Liver (tissue), 9 donors: ENCODE measurements around the gene PPP6R2. TPM values are rescaled to one million over a fixed set of nuclear protein-coding genes. Genes with fewer than 3 reads are reported as not detected.
"Not testable (repeated sequence)": the region's sequence is repeated elsewhere in the genome, so short reads cannot be mapped to it uniquely, and the experiment has no call there.

Experiments
- DNase-seq: peaks from one replicate; pipeline ENCODE4 v3.0.0-alpha.2; 2017; ENCODE audit warnings: low spot score
- H3K27ac ChIP-seq, 2 donors: one replicate each; pipeline ENCODE4 v1.7.0; 2013; ENCODE audit warnings: inconsistent platforms in 2 of 2, low read length in 2 of 2, control low read depth in 1 of 2, low read depth in 1 of 2, mild to moderate bottlenecking in 1 of 2
- H3K27me3 ChIP-seq, 4 donors: one replicate each; pipeline versions ENCODE4 v1.6.1 to v1.7.0; 2013; ENCODE audit warnings: low read length in 3 of 4, inconsistent platforms in 1 of 4, mild to moderate bottlenecking in 1 of 4, moderate library complexity in 1 of 4; ENCODE audit not compliant: control insufficient read depth in 4 of 4, insufficient read depth in 4 of 4
- H3K36me3 ChIP-seq, 4 donors: one replicate each; pipeline versions ENCODE4 v1.6.1 to v1.7.0; 2013; ENCODE audit warnings: low read length in 3 of 4, mild to moderate bottlenecking in 3 of 4, low read depth in 1 of 4, moderate library complexity in 1 of 4; ENCODE audit not compliant: control insufficient read depth in 4 of 4, insufficient read depth in 3 of 4
- H3K4me1 ChIP-seq, 4 donors: one replicate each; pipeline versions ENCODE4 v1.6.1 to v1.7.0; 2013; ENCODE audit warnings: low read length in 3 of 4, mild to moderate bottlenecking in 3 of 4, moderate library complexity in 1 of 4; ENCODE audit not compliant: control insufficient read depth in 4 of 4, insufficient read depth in 4 of 4
- H3K4me3 ChIP-seq, 3 donors: one replicate each; pipeline versions ENCODE4 v1.6.1 to v1.7.0; 2013; ENCODE audit warnings: low read length in 3 of 3, control low read depth in 1 of 3, low read depth in 1 of 3, mild to moderate bottlenecking in 1 of 3
- H3K9ac ChIP-seq, 2 donors: one replicate each; pipeline ENCODE4 v1.7.0; 2013; ENCODE audit warnings: low read length in 2 of 2, mild to moderate bottlenecking in 2 of 2, moderate library complexity in 2 of 2, control low read depth in 1 of 2, low read depth in 1 of 2
- H3K9me3 ChIP-seq, 4 donors: one replicate each; pipeline versions ENCODE4 v1.6.1 to v1.7.0; 2013; ENCODE audit warnings: low read length in 3 of 4; ENCODE audit not compliant: control insufficient read depth in 4 of 4
- ATF3 ChIP-seq: IDR thresholded peaks from 2 replicates; pipeline ENCODE4 v1.6.1; 2016; ENCODE audit warnings: antibody characterized with exemption
- EGR1 ChIP-seq, 2 donors: IDR thresholded peaks; 2 replicates each; pipeline ENCODE4 v1.6.1; 2016 to 2018; ENCODE audit warnings: antibody characterized with exemption in 2 of 2, low read depth in 2 of 2
- FOXA1 ChIP-seq: IDR thresholded peaks from 2 replicates; pipeline ENCODE4 v1.6.1; 2016; ENCODE audit warnings: antibody characterized with exemption
- FOXA2 ChIP-seq: IDR thresholded peaks from 2 replicates; pipeline ENCODE4 v1.6.1; 2016; ENCODE audit warnings: antibody characterized with exemption
- GABPA ChIP-seq, 2 donors: IDR thresholded peaks in 1 of 2; conservative IDR thresholded peaks in 1 of 2; 2 replicates each; pipeline ENCODE4 v1.6.1; 2016; ENCODE audit warnings: antibody characterized with exemption in 2 of 2, mild to moderate bottlenecking in 1 of 2, moderate library complexity in 1 of 2
- HNF4A ChIP-seq, 2 donors: conservative IDR thresholded peaks; 2 replicates each; pipeline ENCODE4 v1.6.1; 2016; ENCODE audit warnings: antibody characterized with exemption in 2 of 2, mild to moderate bottlenecking in 2 of 2
- HNF4G ChIP-seq: IDR thresholded peaks from 2 replicates; pipeline ENCODE4 v1.6.1; 2016; ENCODE audit warnings: antibody characterized with exemption
- JUND ChIP-seq, 2 donors: IDR thresholded peaks; 2 replicates each; pipeline ENCODE4 v1.6.1; 2016; ENCODE audit warnings: antibody characterized with exemption in 2 of 2
- NR2F2 ChIP-seq: IDR thresholded peaks from 2 replicates; pipeline ENCODE4 v1.6.1; 2016; ENCODE audit warnings: antibody characterized with exemption
- RAD21 ChIP-seq, 2 donors: IDR thresholded peaks; 2 replicates each; pipeline ENCODE4 v1.6.1; 2016; ENCODE audit warnings: antibody characterized with exemption in 2 of 2, mild to moderate bottlenecking in 2 of 2
- RXRA ChIP-seq, 2 donors: IDR thresholded peaks; 2 replicates each; pipeline ENCODE4 v1.6.1; 2017 to 2018; ENCODE audit warnings: antibody characterized with exemption in 2 of 2, mild to moderate bottlenecking in 1 of 2
- SP1 ChIP-seq: IDR thresholded peaks from 2 replicates; pipeline ENCODE4 v1.6.1; 2018; ENCODE audit warnings: antibody characterized with exemption, mild to moderate bottlenecking
- TAF1 ChIP-seq: conservative IDR thresholded peaks from 2 replicates; pipeline ENCODE4 v1.6.1; 2016; ENCODE audit warnings: antibody characterized with exemption, mild to moderate bottlenecking
- YY1 ChIP-seq: IDR thresholded peaks from 2 replicates; pipeline ENCODE4 v1.6.1; 2016; ENCODE audit warnings: antibody characterized with exemption, mild to moderate bottlenecking
- WGBS: extraction: QIAGEN DNeasy Blood & Tissue Kit; methylation state at CpG from one replicate; pipeline ENCODE4 v1.1.7; 2013; 5-methylcytosine and 5-hydroxymethylcytosine counted together
- polyA plus RNA-seq, 2 donors: library from polyadenylated mRNA; stranded (reverse) in 1 of 2; unstranded in 1 of 2; fragments of 200-250 nt in 1 of 2; fragments of >200 nt in 1 of 2; fragmentation: Nextera tagmentation in 1 of 2; extraction: Ambion mirVana in 1 of 2; gene quantifications; one replicate each; pipeline versions ENCODE4 v1.2.1 to v1.2.3, GENCODE V29; 2013 to 2015
- total RNA-seq, 2 donors: library from RNA; depleted of rRNA; stranded (reverse); fragments of >200 nt; gene quantifications; one replicate each; pipeline ENCODE4 v1.2.3, GENCODE V29; 2014
- TF ChIP-seq, protein P1 (sequence below): fragments of 150-350 bp; IDR thresholded peaks from 2 replicates; pipeline ENCODE4 v1.5.1; 2017; ENCODE audit warnings: improper control_type of control experiment, low read depth, low read length; ENCODE audit not compliant: missing input control
- TF ChIP-seq, protein P2 (sequence below): IDR thresholded peaks from 2 replicates; pipeline ENCODE4 v1.6.1; 2016; ENCODE audit warnings: antibody characterized with exemption, mild to moderate bottlenecking
- TF ChIP-seq, protein P3 (sequence below): IDR thresholded peaks from 2 replicates; pipeline ENCODE4 v1.6.1; 2016; ENCODE audit warnings: antibody characterized with exemption
- donor health status: healthy.
- donor health status: healthy.
- donor health status: healthy.
- donor health status: healthy.
- donor health status: healthy.

PPP6R2 gene
- total and polyA plus RNA-seq, 4 donors = 28.8 to 117 (median 47.2) TPM

GRCh38 chr22:50320671-50321325 is 22.3 kb upstream of the PPP6R2 start (continued):
- TF ChIP-seq JUND (IDR thresholded peaks at IDR 0.05) = no peak

- 63% methylated on average over 10 of the region's 10 CpGs for WGBS
- not testable (repeated sequence) for H3K4me1 ChIP-seq, DNase-seq, H3K4me3 ChIP-seq, H3K9me3 ChIP-seq, H3K9ac ChIP-seq, H3K27me3 ChIP-seq, H3K36me3 ChIP-seq
- TF ChIP-seq TAF1 (peak; percentile 39), HNF4A (conservative IDR thresholded peaks at IDR 0.05) (peak; percentile 90 to 93), SP1 (peak; percentile 78), HNF4G (peak; percentile 61), RXRA (IDR thresholded peaks at IDR 0.05) (peak; percentile 62), YY1 (peak; percentile 35)
- peak overlapping the region in 1 of 2 donors; percentile 28 for H3K27ac ChIP-seq
Observed at GRCh38 chr22:50322382-50323104, 20.6 kb upstream of the PPP6R2 start.

- no peaks in the 10 kb centered on the region for H3K9me3 ChIP-seq
- TF ChIP-seq TAF1 = no peak
- TF ChIP-seq NR2F2 = no peak
- H3K4me1 ChIP-seq = peaks cover 0 to 15% (median 9%) of the 10 kb centered on the region in 4 donors
- no peaks in the 10 kb centered on the region for H3K36me3 ChIP-seq
- H3K9ac ChIP-seq = no peak overlapping the region
- DNase-seq = no peak
- no peaks in the 10 kb centered on the region for H3K27me3 ChIP-seq
- H3K27ac ChIP-seq = no peak overlapping the region
- no peak overlapping the region for H3K4me3 ChIP-seq
- WGBS = 98% methylated on average over 5 of the region's 5 CpGs
Observed at GRCh38 chr22:50323900-50324299, 19.2 kb upstream of the PPP6R2 start.

DNA sequence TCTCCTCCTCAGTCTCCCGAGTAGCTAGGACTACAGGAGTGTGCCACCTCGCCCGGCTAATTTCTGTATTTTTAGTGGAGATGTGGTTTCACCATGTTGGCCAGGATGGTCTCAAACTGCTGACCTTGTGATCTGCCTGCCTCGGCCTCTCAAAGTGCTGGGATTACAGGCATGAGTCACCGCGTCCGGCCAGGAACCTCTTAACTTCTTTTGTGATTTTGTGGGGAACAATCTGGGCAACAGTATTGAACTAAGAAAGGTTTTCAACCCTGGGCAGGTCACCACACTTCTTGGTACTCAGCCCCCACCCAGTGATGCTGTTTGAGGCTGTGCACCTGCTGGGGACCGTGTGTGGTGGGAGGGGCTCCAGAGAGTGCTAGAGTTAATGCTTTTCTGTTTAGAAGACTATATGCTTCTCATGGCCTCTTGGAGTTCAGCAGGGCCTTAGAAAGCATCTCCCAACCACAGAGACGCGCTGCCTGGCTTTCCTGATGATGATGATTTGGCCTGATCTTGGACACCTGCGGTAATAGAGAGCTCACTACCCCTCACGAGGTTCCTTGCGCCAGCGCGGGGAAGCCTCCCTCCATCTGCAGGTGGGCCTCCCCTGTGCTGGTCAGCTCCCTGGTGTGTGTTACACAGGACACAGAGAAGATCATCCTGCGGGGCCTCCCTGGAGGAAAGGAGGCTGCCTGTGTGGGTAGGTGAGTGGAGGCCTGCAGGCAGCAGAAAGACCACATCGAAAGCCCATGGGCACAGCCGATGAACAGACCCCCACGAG is 17.5 kb upstream of the PPP6R2 start:
- H3K9ac ChIP-seq = no peak overlapping the region
- H3K27ac ChIP-seq = no peak overlapping the region
- no peaks in the 10 kb centered on the region for H3K9me3 ChIP-seq
- H3K4me3 ChIP-seq = peak overlapping the region in 1 of 3 donors; percentile 85
- no peak for DNase-seq
- peaks cover 0 to 15% (median 9%) of the 10 kb centered on the region in 4 donors for H3K4me1 ChIP-seq
- no peaks in the 10 kb centered on the region for H3K36me3 ChIP-seq
- WGBS = 92% methylated on average over 19 of the region's 19 CpGs
- no peaks in the 10 kb centered on the region for H3K27me3 ChIP-seq
- TF ChIP-seq SP1 (no peak), ATF3 (no peak), EGR1 (IDR thresholded peaks at IDR 0.05; ENCODE audit: low read depth in 2 of 2) (no peak), RAD21 (IDR thresholded peaks at IDR 0.05) (no peak), FOXA1 (no peak), YY1 (no peak), GABPA (IDR thresholded peaks at IDR 0.05 in 1 of 2, conservative IDR thresholded peaks at IDR 0.05 in 1 of 2) (no peak), FOXA2 (no peak), JUND (IDR thresholded peaks at IDR 0.05) (no peak), RXRA (IDR thresholded peaks at IDR 0.05) (no peak), NR2F2 (no peak)
- TF ChIP-seq, protein P1, sequence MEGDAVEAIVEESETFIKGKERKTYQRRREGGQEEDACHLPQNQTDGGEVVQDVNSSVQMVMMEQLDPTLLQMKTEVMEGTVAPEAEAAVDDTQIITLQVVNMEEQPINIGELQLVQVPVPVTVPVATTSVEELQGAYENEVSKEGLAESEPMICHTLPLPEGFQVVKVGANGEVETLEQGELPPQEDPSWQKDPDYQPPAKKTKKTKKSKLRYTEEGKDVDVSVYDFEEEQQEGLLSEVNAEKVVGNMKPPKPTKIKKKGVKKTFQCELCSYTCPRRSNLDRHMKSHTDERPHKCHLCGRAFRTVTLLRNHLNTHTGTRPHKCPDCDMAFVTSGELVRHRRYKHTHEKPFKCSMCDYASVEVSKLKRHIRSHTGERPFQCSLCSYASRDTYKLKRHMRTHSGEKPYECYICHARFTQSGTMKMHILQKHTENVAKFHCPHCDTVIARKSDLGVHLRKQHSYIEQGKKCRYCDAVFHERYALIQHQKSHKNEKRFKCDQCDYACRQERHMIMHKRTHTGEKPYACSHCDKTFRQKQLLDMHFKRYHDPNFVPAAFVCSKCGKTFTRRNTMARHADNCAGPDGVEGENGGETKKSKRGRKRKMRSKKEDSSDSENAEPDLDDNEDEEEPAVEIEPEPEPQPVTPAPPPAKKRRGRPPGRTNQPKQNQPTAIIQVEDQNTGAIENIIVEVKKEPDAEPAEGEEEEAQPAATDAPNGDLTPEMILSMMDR = no peak
- TF ChIP-seq, protein P2, sequence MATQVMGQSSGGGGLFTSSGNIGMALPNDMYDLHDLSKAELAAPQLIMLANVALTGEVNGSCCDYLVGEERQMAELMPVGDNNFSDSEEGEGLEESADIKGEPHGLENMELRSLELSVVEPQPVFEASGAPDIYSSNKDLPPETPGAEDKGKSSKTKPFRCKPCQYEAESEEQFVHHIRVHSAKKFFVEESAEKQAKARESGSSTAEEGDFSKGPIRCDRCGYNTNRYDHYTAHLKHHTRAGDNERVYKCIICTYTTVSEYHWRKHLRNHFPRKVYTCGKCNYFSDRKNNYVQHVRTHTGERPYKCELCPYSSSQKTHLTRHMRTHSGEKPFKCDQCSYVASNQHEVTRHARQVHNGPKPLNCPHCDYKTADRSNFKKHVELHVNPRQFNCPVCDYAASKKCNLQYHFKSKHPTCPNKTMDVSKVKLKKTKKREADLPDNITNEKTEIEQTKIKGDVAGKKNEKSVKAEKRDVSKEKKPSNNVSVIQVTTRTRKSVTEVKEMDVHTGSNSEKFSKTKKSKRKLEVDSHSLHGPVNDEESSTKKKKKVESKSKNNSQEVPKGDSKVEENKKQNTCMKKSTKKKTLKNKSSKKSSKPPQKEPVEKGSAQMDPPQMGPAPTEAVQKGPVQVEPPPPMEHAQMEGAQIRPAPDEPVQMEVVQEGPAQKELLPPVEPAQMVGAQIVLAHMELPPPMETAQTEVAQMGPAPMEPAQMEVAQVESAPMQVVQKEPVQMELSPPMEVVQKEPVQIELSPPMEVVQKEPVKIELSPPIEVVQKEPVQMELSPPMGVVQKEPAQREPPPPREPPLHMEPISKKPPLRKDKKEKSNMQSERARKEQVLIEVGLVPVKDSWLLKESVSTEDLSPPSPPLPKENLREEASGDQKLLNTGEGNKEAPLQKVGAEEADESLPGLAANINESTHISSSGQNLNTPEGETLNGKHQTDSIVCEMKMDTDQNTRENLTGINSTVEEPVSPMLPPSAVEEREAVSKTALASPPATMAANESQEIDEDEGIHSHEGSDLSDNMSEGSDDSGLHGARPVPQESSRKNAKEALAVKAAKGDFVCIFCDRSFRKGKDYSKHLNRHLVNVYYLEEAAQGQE = no peak
- TF ChIP-seq, protein P3, sequence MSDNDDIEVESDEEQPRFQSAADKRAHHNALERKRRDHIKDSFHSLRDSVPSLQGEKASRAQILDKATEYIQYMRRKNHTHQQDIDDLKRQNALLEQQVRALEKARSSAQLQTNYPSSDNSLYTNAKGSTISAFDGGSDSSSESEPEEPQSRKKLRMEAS = no peak
